ENCODE measurements around the gene PSD2.

PSD2 gene

DNA sequence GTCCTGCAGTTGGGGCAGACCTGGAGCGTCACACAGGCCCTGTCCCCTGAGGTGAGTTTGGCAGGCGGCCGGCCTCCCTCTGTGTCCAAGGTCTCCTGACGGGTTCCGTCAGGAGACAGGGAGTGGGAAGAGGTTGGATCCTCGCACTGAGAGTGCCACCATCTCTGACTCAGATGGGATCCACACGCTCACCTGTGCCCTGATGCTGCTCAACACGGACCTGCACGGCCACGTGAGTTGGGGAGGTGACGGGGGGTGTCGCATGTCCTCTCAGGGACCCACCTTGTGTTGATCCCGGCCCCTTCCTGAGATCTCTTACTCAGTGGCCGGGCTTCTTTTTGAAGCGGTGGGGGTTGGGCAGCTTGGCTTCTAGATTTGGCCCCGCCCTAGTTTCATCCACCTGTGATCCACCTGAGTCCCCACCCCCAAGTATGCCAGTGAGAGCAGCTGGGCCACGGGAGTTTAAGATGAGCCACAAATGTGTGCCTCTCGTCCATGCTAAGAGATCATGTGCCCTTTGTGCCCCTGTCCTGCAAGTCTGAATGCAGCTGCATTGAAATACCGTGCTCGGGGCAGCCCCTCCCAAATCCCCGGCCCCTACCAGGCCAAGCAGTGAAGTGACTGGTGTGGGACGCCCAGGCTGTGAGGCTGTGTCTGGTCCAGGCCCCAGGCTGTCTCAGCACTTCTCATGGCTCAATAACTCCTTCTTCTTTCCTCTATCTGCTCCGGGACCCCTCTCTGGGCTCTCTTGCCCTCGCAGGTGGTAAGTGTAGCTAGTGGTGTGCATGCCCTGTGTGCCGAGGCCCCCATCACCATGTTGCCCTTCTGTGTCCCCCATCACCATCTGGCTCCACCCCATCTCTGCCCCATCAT is 27.2 kb downstream of the PSD2 start:
- DNase-seq = no peak
- in situ Hi-C loops (cut with MboI; ENCODE audit: low pct_unique_long_range_greater_than_20kb, low sequenced_read_pairs) = no loop called here

DNA sequence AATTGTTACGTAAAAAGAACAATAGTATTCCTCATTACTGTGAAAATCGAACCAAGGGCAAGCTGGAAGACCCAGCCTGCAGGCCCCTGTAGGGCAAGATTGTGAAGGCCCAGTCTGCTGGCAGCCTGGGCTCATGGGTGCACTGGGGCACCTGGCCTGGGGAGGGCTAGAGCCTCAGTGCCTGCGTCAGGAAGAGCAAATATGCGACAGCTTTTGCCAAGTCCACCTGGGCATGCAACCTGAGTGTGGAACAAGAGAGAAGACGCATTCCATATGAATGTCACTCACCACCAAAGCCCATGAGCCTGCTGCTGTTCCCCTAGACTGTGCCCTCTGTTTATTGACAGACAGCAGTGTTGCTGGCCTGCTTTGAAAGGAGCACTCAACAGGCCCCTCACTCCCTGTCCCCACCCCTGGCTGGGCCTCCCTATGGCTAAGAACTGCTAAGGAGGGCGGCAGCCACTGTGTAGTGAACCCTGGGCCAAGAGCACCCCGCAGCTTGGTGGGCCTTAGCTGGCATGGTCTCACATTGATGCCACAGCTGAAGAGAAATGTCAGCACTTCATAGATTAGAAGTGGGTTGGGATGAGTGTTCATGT is 28.2 kb downstream of the PSD2 start:
- in situ Hi-C loops (cut with MboI; ENCODE audit: low pct_unique_long_range_greater_than_20kb, low sequenced_read_pairs) = no loop called here
- DNase-seq = no peak

DNA sequence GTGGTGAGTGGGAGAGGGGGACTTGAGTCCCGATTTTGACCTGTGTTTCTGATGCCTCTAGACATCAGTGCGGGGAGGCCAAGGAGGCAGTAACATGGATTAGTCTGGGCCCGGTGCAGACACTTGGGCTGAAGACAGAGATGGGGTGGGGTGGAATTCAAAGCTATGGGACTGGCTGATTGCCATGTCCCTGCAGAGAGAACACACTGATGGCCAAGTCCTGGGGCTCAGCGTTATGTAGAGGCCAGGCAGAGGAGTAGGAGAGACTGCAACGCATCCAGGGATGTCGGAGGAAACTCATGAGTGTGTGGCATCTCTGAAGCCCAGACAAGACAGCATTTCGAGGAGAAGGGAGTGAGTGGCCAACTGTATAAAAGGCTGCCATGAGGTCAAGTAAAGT is 30.1 kb downstream of the PSD2 start:
- in situ Hi-C loops (cut with MboI; ENCODE audit: low pct_unique_long_range_greater_than_20kb, low sequenced_read_pairs) = no loop called here

DNA sequence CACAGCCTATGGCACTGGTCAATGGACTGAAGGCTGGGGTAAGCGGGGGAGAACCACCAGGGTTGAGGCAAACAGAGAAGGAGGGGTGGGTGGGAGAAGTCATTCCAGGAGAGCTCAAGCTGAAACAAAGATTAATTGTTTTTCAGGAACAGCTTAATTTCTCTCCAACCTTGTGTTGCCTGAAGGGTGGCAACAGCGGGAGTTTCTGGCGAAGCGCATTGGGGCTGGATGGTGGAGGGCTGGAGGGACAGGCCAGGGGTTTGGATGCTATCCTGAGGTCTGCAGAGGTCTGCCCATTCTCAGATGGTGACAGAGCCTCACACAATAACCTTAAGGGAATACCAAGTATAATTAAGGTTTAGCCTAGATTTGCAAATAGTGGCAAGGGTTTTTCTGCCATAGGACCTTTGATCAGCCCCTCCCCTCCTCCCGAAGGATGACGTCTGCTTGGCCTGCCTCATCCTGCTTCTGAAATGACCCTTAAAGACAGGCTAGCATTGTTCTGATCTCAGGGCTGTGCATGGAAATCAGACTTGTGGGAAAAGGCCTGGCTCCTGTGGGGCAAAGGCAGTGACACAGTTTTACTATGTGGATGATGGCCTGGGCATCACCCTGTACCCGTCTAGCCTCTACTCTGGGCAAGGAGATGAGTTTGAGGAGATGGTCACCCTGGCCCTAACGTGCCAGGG is 32.7 kb downstream of the PSD2 start:
- no peak for DNase-seq
- in situ Hi-C loops (cut with MboI; ENCODE audit: low pct_unique_long_range_greater_than_20kb, low sequenced_read_pairs) = no loop called here

More for the DNA sequence above, 30.1 kb downstream of the PSD2 start:
- no peak for DNase-seq

DNA sequence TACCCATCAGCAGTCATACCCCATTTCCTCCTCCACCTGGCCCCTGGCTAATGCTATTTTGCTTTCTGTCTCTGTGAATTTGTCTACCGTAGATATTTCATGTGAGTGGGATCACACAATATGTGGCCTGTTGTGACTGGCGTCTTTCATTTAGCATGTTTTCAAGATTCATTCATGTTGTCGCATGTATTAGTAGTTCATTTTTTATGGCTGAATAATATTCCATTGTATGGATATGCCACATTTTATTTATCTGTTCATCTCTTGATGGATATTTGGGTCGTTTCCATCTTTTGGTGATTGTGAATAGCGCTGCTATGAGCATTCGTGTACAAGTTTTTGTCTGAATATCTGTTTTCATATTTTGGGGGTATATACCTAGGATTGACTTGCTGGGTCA is 33.9 kb downstream of the PSD2 start:
- in situ Hi-C loops (cut with MboI; ENCODE audit: low pct_unique_long_range_greater_than_20kb, low sequenced_read_pairs) = no loop called here
- no peak for DNase-seq

DNA sequence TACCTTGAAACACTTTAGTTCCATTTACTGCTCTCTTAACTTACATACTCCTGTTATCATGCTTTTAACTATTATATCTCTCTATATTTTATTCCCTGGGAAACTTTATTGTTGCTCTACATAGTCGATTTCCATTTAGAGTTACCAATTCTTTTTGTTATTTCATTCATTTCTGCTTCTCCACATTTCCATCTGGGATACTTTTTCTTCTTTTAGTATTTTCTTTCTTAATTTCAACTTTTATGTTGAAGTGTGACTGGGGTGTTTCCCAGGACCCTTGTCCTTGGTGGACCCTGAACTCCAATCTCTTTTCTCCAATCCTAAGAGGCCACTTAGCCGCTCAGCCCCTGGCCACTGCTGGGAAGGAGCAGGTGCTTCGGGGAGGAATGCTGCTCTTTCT is 36.0 kb downstream of the PSD2 start:
- DNase-seq = no peak
- in situ Hi-C loops (cut with MboI; ENCODE audit: low pct_unique_long_range_greater_than_20kb, low sequenced_read_pairs) = no loop called here

DNA sequence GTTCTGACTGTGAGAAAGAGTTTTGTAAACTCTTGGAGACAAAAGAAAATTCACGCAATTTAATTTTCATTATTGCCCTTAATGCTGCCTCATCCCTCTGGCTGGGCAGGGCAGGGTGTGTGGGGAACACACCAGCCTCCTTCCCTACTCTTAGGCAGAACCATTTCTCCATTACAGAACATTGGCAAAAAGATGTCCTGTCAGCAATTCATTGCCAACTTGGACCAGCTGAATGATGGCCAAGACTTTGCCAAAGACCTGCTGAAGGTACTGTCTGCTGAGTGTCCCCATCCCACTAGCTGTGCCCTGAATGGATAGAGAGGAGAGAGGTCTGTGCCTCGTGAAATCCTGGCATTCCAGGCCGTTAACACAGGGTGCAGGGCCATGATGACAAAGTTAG is 37.9 kb downstream of the PSD2 start:
- no peak for DNase-seq
- in situ Hi-C loops (cut with MboI; ENCODE audit: low pct_unique_long_range_greater_than_20kb, low sequenced_read_pairs) = no loop called here

DNA sequence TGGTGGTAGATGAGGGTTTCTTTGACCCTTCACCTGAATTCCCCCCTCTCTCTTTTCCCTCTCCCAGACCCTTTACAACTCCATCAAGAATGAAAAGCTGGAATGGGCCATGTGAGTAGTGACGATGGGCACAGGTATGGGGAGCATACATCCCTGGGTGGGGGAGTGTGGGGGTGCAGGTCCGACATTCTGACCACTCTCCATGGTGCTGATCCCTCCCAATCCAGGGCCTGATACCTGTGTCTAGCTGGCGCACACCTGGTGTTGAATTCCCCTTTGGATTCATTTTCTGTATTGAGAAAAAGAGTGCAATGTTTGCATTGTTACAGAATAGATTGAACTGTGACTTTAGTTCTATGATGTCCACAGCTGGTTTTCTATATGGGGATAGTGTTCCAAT is 40.0 kb downstream of the PSD2 start:
- no peak for DNase-seq
- in situ Hi-C loops (cut with MboI; ENCODE audit: low pct_unique_long_range_greater_than_20kb, low sequenced_read_pairs) = no loop called here

DNA sequence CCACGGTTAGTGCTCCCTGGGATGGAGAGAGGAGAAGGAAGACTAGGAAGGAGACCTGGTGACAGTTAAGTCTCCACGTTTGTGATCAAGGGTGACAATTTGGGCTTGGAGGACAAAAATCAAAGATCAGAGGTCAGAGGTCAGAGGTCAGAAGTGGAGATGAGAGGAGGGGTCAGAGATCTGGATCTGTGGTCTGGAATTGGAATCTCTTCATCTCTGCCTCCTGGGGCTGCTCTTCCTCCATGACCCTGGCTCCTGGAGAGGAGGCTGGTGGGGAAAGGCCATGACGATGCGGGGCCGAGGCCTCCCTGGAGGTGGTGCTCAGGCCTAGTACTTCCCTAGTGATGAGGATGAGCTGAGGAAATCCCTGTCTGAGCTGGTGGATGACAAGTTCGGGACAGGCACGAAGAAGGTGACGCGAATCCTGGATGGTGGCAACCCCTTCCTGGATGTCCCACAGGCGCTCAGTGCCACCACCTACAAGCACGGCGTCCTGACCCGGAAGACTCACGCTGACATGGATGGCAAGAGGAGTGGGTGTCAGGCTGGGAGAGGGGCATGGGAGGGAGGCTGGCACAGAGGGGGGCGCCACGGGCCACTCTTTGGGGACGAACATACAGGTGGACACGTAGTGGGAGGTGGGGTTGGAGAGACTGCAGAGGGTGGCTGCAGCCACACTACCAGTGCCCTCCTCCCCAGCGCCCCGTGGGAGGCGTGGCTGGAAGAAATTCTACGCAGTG is 41.0 kb downstream of the PSD2 start:
- no peak for DNase-seq
- in situ Hi-C loops (cut with MboI; ENCODE audit: low pct_unique_long_range_greater_than_20kb, low sequenced_read_pairs) = no loop called here

DNA sequence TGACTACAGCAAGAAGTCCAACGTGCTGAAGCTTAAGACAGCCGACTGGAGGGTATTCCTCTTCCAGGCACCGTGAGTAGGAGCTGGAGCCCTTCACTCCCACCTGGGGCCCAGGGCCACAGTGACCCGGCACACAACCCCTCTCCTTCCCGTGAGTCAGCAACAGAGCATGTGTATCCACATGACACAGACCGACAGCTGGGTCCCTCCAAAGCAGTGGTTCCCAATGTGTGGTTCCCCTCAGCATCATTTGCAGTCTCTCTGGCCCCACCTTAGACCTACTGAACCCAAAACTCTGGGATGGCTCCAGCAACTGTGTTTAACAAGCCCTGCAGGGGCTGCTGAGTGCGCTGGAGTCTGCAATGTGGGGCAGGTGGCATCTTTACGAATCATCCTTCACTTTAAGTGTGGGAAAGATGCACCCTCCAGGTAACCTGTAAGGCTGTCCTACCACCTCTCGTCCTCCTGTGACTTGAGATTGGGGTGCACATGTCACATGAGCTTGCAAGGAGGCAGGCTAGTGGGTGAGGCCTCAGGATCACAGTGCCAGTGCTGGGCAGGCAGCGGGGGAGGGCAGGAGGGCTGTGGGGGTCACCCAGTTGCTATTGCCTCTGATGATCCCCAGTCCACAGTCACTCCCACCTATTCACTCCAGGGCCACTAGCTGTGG is 42.2 kb downstream of the PSD2 start:
- in situ Hi-C loops (cut with MboI; ENCODE audit: low pct_unique_long_range_greater_than_20kb, low sequenced_read_pairs) = no loop called here
- DNase-seq = no peak

DNA sequence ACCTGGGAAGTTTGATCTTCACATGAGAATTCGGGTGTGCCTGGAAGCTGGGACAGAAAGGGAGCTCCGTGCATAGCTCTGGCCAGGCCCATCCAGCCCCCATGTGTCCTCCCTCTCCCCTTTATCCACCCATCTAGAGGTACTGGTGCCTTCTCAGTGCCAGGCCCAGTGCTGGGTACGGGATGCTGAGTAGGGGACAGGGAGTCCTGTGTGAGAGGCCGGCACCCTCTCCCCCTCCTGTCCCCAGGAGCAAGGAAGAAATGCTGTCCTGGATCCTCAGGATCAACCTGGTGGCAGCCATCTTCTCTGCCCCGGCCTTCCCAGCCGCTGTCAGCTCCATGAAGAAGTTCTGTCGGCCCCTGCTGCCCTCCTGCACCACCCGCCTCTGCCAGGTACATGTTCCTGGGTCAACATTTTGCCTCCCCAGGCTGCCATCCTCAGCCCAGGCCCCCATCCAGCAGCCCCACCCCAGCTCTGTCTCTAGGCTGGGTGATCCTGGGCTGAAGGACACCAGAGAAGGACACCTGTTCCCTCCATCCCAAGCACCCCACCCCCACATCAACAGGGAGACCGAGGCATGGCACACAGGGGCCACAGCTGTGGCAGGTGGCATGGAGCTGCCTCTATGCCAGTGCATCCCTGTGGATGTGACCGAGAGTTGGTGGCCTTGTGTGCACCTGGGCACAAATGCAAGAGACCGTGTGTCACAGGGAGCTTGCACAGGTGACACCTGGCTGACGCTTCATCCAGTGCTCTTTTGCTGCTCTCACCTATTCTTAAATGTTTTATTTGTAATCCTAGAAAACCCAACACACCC is 43.0 kb downstream of the PSD2 start:
- DNase-seq = no peak

DNA sequence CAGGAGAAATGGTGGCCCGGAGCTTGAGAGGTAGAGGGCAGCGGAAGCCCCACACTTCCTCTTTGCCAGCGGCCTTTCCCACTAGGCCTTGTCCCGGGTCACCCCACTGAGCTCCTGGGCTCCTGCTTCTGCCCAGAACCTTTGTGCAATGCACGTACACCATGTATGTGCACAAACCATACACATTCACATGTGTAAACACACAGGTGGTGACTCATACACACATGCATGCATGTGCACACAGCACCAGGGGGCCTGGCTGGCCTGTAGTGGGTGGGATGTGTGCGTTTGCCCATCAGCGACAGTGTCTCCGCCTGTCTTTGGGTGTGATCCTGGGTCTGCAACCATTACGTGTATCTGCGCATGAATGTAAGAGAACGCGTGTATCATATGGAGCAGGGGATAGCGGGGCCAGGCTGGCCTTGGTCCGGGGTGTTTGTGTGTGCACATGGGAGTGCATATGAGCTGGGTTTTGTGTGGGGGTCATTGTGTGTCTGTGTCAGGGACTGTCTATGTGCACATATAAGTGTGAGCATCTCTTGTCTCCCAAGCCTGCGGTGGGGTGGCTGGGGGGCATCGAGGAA is 43.7 kb downstream of the PSD2 start:
- DNase-seq = no peak
- in situ Hi-C loops (cut with MboI; ENCODE audit: low pct_unique_long_range_greater_than_20kb, low sequenced_read_pairs) = no loop called here

More for the DNA sequence above, 43.0 kb downstream of the PSD2 start:
- in situ Hi-C loops (cut with MboI; ENCODE audit: low pct_unique_long_range_greater_than_20kb, low sequenced_read_pairs) = no loop called here

DNA sequence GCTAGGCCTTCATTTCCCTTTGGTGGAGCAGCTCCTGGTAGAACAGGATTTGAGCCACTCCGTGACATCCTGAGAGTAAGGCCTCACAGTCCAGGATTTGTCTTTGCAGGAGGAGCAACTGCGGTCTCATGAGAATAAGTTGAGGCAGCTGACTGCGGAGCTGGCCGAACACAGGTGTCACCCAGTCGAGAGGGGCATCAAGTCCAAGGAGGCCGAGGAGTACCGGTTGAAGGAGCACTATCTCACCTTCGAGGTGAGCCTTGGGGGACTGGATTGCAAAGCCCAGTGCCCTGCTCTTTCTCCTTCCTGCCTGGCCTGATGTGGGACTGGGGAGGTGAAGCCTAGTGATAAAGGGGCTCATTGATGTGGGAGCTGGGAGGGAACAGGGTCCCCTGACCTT is 44.3 kb downstream of the PSD2 start:
- no peak for DNase-seq
- in situ Hi-C loops (cut with MboI; ENCODE audit: low pct_unique_long_range_greater_than_20kb, low sequenced_read_pairs) = loop anchor here (10.0 kb wide), 1 partner anchor 45 kb away; the partner anchor contains the start of gene PSD2

DNA sequence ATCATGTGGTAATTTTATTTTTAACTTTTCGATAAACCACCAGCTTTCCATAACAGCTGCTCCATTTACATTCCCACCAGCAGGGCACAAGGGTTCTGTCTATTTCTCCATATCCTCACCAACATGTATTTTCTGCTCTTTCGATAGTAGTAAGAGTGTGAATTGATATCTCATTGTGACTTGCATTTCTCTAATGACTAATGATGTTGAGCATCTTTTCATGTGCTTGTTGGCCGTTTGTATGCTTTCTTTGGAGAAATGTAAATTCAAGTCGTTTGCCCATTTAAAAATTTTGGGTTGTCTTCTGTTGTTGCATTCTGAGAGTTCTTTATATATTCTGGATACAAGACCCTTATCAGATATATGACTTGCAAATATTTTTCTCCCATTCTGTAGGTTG is 45.9 kb downstream of the PSD2 start:
- no peak for DNase-seq
- in situ Hi-C loops (cut with MboI; ENCODE audit: low pct_unique_long_range_greater_than_20kb, low sequenced_read_pairs) = loop anchor here (10.0 kb wide), 1 partner anchor 47 kb away; the partner anchor contains the start of gene PSD2

DNA sequence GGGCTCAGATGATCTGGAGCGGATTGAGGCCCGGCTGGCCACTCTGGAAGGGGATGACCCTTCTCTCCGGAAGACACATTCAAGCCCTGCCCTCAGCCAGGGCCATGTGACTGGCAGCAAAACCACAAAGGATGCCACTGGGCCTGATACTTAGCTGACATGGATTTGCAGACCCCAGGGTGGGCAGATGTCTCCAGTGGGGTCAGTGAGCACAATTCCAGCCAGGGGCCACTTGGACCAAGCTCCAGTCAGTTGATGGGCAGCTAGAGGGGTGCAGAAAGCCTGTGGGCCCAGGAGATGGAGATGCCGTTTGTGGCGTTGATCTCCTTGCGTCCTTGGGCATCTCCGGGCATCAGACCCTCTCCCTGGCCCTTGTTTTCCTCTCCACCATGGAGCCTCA is 46.7 kb downstream of the PSD2 start:
- DNase-seq = no peak
- in situ Hi-C loops (cut with MboI; ENCODE audit: low pct_unique_long_range_greater_than_20kb, low sequenced_read_pairs) = loop anchor here (10.0 kb wide), 1 partner anchor 48 kb away; the partner anchor contains the start of gene PSD2

DNA sequence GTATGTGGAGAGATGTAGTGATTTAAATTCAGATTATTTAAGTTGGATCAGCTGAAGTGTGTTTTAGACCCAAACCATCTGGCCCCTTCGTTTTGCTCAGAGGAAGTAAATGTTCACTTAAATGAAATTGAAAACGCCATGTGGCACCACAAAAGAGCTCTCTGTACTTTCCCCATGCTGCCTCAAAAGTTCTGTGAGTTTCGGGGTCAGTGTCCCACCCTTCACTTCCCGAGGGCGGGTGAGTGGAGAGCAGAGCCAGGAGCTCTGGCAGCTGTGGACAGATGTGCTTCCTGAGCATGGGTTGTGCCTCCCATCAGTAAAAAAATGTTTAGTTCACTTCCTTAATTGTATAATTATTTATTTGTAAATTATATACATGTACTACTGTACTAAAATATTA is 48.4 kb downstream of the PSD2 start:
- no peak for DNase-seq
- in situ Hi-C loops (cut with MboI; ENCODE audit: low pct_unique_long_range_greater_than_20kb, low sequenced_read_pairs) = loop anchor here (10.0 kb wide), 1 partner anchor 49 kb away; the partner anchor contains the start of gene PSD2

DNA sequence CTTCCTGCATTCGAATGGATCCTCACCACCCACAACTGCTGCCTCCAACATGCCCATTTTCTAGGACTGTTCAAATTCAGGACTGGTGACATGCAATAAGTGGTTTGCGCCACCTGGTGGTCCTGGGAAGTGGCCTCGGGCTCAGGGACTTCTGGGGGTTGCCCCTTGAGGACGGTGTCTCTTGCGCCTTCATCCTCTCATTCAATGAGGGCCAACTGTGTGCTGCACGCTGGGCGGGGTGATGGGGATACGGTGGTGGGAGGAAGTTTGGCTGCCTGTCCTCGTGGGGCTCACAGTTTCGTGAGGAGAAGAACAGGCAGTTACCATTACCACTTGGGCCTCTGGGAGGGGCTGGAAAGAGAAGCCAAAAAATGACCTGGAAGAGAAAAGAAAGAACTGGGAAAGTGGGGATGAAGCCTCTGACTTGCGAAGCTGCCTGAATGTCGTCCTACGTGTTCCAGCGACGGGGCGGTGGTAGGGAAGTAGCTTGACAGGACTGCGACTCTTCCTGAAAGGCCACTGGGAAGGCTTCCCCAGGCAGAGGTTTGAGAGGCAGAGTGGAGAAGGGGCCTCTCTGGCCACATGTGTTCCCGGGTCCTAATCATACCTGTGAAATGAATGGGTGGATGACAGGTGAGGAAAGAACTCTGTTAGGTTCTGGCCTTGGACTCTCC is 49.0 kb downstream of the PSD2 start:
- peak; percentile 85 for DNase-seq
- in situ Hi-C loops (cut with MboI; ENCODE audit: low pct_unique_long_range_greater_than_20kb, low sequenced_read_pairs) = loop anchor here (10.0 kb wide), 1 partner anchor 50 kb away; the partner anchor contains the start of gene PSD2

Measured in KBM-7 (cell line).